COR-L47 (cell line): ENCODE results near the gene ANO10.

Experiments
- DNase-seq: peaks from one replicate; lab custom pipeline; 2025; lab: John Stamatoyannopoulos, UW

Gene ANO10

GRCh38 chr3:43413676-43414368, 208.0 kb downstream of the ANO10 start:
- no peak for DNase-seq

- DNase-seq: no peak
These were observed 210.4 kb downstream of the ANO10 start for GRCh38 chr3:43411429-43411828.

GRCh38 chr3:43410592-43410991, 211.2 kb downstream of the ANO10 start:
- no peak for DNase-seq

- DNase-seq: no peak
These were observed 212.3 kb downstream of the ANO10 start for GRCh38 chr3:43409506-43409905.

GRCh38 chr3:43406643-43407023, 215.2 kb downstream of the ANO10 start:
- no peak for DNase-seq

GRCh38 chr3:43405888-43406642, 215.7 kb downstream of the ANO10 start:
- DNase-seq: no peak

GRCh38 chr3:43400781-43401730, 220.8 kb downstream of the ANO10 start:
- DNase-seq: no peak

- DNase-seq: no peak
These were observed 221.6 kb downstream of the ANO10 start for GRCh38 chr3:43400167-43400566.

- no peak for DNase-seq
These were observed 222.8 kb downstream of the ANO10 start for GRCh38 chr3:43399034-43399433.

GRCh38 chr3:43394041-43394554, 227.7 kb downstream of the ANO10 start:
- DNase-seq: no peak

GRCh38 chr3:43391621-43392020, 230.2 kb downstream of the ANO10 start:
- DNase-seq: no peak

GRCh38 chr3:43390255-43390588, 231.6 kb downstream of the ANO10 start:
- DNase-seq: no peak

- DNase-seq: no peak
These were observed 232.2 kb downstream of the ANO10 start for GRCh38 chr3:43389388-43390254.

GRCh38 chr3:43388915-43389314, 232.9 kb downstream of the ANO10 start:
- no peak for DNase-seq

- no peak for DNase-seq
These were observed 233.6 kb downstream of the ANO10 start for GRCh38 chr3:43388175-43388574.

- no peak for DNase-seq
These were observed 242.5 kb downstream of the ANO10 start for GRCh38 chr3:43379343-43379742.

GRCh38 chr3:43378066-43378935, 243.5 kb downstream of the ANO10 start:
- DNase-seq: no peak

- DNase-seq: no peak
These were observed 248.3 kb downstream of the ANO10 start for GRCh38 chr3:43373560-43373928.

- DNase-seq: no peak
These were observed 248.8 kb downstream of the ANO10 start for GRCh38 chr3:43372809-43373559.
